ENCODE results near the gene TBC1D1. TPM values are rescaled to one million over a fixed set of nuclear protein-coding genes. Genes with fewer than 3 reads are reported as not detected.

The TBC1D1 gene
- total RNA-seq, 1 donor: 101 TPM

GRCh38 chr4:38050560-38051350 is 159.9 kb downstream of the TBC1D1 start:
- DNase-seq (ENCODE audit: low read depth): peak; percentile 76
- TF ChIP-seq CTCF (IDR thresholded peaks at IDR 0.05; ENCODE audit: insufficient read depth, low read depth, low read length): no peak
- no peak overlapping the region for H3K4me3 ChIP-seq (ENCODE audit: low read depth, low read length)

GRCh38 chr4:38055566-38055965 is 164.7 kb downstream of the TBC1D1 start:
- TF ChIP-seq CTCF (IDR thresholded peaks at IDR 0.05; ENCODE audit: insufficient read depth, low read depth, low read length): no peak

GRCh38 chr4:38056011-38056685 is 165.3 kb downstream of the TBC1D1 start:
- no peak for DNase-seq (ENCODE audit: low read depth)
- no peak overlapping the region for H3K4me3 ChIP-seq (ENCODE audit: low read depth, low read length)
- TF ChIP-seq CTCF (IDR thresholded peaks at IDR 0.05; ENCODE audit: insufficient read depth, low read depth, low read length): no peak

More at GRCh38 chr4:38055566-38055965, 164.7 kb downstream of the TBC1D1 start:
- no peak for DNase-seq (ENCODE audit: low read depth)
- H3K4me3 ChIP-seq (ENCODE audit: low read depth, low read length): no peak overlapping the region

GRCh38 chr4:38058151-38058550 is 167.3 kb downstream of the TBC1D1 start:
- no peak for TF ChIP-seq CTCF (IDR thresholded peaks at IDR 0.05; ENCODE audit: insufficient read depth, low read depth, low read length)

GRCh38 chr4:38060829-38061431 is 170.0 kb downstream of the TBC1D1 start:
- DNase-seq (ENCODE audit: low read depth): peak; percentile 74
- H3K4me3 ChIP-seq (ENCODE audit: low read depth, low read length): no peak overlapping the region
- no peak for TF ChIP-seq CTCF (IDR thresholded peaks at IDR 0.05; ENCODE audit: insufficient read depth, low read depth, low read length)

More at GRCh38 chr4:38058151-38058550, 167.3 kb downstream of the TBC1D1 start:
- no peak overlapping the region for H3K4me3 ChIP-seq (ENCODE audit: low read depth, low read length)
- no peak for DNase-seq (ENCODE audit: low read depth)

GRCh38 chr4:38062088-38062775 is 171.3 kb downstream of the TBC1D1 start:
- peak overlapping the region; percentile 26 for H3K4me3 ChIP-seq (ENCODE audit: low read depth, low read length)
- DNase-seq (ENCODE audit: low read depth): peak; percentile 85
- TF ChIP-seq CTCF (IDR thresholded peaks at IDR 0.05; ENCODE audit: insufficient read depth, low read depth, low read length): peak; percentile 87
